DOHH2 (cell line): Measurements from ENCODE around the gene VPS4B.

Source experiments
- EZH2phosphoT487 ChIP-seq: fragments of 200-600 bp; sonication (generic); IDR thresholded peaks from 2 replicates; pipeline ENCODE4 v1.6.1; 2017; ENCODE audit warnings: borderline replicate concordance, mild to moderate bottlenecking, antibody characterized with exemption, low read length, moderate library complexity, mixed read lengths
- TF ChIP-seq, protein P1 (sequence below): fragments of 200-600 bp; sonication (generic); IDR thresholded peaks from one replicate; pipeline ENCODE4 v1.5.1; 2014; ENCODE audit warnings: antibody characterized with exemption, mild to moderate bottlenecking, low read depth, low read length; ENCODE audit not compliant: poor library complexity, severe bottlenecking

DNA sequence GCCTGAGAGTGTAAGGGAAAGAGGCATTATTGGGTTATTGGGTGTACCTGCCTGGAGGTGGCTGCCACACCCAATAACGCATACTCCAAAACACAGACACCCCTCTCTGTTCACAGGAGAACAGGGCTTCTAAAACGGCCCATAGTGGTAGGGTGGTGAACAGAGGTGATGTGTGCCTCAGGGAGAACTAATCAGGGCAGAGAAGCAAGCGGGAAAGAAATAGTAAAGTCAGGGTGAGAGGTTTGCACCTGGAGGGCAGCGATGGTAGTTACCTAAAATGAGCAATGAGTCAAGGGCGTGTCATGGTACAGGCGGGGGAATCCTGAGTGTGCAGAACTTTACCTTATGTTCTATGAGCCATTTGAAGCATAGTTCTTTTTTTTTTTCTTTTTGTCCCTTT, 21.6 kb upstream of the VPS4B start:
- TF ChIP-seq, protein P1, sequence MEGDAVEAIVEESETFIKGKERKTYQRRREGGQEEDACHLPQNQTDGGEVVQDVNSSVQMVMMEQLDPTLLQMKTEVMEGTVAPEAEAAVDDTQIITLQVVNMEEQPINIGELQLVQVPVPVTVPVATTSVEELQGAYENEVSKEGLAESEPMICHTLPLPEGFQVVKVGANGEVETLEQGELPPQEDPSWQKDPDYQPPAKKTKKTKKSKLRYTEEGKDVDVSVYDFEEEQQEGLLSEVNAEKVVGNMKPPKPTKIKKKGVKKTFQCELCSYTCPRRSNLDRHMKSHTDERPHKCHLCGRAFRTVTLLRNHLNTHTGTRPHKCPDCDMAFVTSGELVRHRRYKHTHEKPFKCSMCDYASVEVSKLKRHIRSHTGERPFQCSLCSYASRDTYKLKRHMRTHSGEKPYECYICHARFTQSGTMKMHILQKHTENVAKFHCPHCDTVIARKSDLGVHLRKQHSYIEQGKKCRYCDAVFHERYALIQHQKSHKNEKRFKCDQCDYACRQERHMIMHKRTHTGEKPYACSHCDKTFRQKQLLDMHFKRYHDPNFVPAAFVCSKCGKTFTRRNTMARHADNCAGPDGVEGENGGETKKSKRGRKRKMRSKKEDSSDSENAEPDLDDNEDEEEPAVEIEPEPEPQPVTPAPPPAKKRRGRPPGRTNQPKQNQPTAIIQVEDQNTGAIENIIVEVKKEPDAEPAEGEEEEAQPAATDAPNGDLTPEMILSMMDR, result no peak
- TF ChIP-seq EZH2phosphoT487, result no peak
